HG02973 (cell line): ENCODE results near the gene SLC40A1.

ENCODE experiments used
- ATAC-seq: cut with Tn5 transposase; IDR thresholded peaks from one replicate; pipeline ENCODE4 v1.9.1; 2021; ENCODE audit warnings: moderate library complexity; ENCODE audit not compliant: unreplicated experiment

SLC40A1 gene

DNA sequence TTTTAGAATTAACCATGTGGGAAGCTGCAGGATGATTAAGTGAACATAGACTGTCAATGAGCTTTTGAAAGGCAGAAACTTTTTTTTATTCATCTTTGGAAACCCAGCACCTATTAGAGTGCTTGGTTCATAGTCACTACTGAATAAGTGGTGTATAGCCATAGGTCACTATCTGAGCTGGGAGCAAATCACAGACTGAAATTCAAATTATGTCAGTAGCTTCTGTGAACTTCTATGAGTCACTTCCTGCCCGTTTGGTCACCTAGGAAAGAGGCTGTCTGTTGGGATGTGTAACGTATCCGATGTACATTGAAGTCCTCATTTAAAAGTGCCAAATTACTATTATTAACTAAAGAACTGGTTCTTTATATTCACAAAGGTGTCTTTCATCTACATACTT, 20.5 kb upstream of the SLC40A1 start:
- ATAC-seq = no peak

DNA sequence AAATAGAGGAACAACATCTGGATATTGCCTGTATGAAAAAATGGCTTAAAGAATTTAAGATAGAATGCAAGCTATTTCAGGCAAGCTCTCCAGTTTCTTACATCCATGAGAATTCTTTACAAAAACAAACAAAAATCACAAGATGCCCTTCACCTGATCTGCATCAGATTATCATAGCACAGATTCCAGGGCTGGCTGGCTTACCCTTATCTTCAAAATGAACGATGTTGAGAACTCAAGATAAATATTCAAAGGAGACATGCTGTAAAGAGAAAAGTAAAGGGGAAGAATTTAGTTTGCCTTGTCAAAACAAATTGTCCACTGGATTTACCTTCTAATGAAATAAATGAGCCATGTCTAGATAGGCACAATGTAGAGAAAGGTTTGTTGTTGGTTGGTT, 18.7 kb upstream of the SLC40A1 start:
- no peak for ATAC-seq

DNA sequence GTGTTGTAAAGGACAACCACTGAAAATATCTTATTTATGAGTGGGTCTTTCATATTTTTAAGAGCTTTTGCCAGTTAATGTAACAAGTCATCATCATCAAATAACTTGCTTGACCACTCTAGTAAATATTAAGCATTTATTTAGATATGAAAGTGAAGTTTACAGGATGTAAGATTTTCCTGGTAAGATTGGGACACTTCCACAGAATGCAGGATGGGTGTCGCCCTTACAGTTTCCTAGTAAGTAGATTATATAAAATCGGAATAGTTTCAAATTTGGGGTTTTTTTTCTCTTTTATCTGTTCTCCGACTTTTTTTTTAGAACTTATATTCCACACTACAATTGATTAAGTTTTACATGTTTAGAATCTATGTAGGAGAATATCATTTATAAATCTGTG, 14.8 kb upstream of the SLC40A1 start:
- ATAC-seq = no peak

DNA sequence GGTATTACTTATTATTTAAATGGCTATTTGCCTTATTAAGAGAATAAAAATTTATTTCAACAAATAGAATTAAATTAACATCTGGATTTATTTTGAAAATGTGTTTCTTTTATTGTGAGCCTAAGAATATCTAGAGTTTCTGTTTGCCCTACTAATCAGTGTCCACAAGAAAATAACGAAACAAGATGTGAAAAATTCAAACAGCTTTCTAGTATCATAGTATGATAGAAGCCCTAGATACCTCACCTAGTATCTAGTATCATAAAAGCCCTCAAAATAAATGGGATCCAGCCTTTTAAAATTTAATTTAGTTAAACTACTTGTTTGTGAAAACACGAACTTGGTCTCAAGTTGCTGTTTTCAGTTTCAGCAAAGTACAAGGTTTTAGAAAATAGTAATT, 13.7 kb upstream of the SLC40A1 start:
- no peak for ATAC-seq

DNA sequence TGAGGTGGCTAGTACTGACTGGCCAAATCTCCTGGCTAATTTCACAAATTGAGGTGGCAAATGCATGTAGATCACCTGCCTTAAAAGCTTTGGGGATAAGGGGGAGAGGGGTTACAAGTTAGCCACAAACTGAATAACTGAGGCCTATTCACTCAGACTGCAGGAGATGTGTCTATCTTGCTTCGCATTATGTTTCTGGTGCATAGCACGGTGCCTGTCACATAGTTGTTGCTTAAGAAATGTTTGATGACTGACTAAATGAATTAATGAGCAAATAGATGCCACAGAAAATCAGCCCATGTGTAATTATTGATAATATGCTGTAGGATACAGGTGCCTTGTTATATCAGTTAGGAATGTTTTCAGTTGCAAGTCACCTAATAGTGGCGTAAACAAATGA, 12.5 kb upstream of the SLC40A1 start:
- no peak for ATAC-seq

DNA sequence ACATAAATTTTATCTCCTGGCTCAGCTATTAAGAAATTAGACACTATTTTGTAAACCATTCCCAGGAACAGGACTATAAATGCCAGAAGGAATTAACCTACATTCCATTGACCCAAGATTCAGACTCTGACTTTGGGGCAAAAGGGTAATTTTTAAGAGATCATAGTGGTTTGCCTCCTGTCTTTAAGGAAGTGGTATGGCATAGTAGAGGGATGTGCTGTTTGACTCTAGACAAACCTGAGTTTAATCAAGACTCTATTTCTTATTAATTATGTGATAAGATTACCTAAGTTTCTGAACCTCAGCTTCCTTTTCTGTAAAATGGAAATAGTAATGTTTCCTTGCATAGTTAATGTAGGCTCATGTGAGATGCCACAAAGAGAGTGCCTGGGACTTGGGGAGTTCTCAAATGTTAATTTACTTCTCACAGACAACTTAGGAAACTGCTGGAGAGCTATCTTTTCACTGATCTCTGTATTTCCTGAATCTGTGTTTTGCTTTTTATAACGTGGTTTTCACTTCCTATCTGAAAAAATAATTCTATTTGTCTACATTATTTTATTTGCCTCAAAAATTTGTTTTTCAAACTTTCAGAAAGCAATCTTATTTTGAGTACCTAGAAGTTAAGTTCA, 11.9 kb upstream of the SLC40A1 start:
- no peak for ATAC-seq

DNA sequence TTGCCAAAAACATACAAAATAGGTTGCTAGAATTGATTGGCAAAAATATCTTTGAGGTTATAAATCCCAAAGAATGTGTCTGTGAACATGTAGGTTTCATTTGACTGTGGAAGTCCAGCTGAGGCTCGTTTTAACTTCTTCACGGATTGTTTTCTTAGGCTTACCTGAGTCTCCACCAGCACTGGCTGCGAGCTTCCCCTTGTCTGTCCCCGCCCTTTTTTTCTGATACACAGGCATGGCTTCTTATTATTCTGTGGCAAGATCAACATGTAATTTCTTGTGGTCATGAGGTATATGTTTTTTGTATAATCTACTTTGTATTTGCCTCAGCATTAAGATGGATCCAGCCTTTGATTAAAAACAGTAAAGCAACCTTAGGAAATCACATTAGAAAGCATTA, 7.2 kb upstream of the SLC40A1 start:
- no peak for ATAC-seq

DNA sequence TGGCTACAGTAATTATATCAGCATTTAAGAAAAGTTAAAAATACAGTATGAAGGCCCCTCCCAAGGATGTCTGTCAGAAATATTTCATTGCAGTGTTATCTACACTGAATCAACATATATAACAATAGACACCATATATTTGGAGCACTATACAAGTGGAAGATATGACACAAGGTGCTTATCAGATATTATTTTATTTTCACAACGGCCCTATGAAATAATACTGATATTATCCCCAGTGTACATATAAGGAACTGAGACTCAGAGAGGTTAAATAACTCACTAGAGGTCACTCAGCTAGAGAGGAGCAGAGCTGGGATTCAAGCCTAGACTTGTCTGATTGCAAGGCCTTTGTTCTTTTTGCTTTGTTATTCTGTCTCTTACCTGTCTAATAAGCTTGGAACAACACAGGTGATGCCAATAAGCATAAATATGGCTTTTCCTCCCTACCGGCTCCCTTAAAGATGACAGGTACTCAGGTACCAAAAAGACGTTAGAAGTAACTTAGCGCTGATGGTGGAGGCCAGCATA, 4.7 kb upstream of the SLC40A1 start:
- ATAC-seq = no peak

DNA sequence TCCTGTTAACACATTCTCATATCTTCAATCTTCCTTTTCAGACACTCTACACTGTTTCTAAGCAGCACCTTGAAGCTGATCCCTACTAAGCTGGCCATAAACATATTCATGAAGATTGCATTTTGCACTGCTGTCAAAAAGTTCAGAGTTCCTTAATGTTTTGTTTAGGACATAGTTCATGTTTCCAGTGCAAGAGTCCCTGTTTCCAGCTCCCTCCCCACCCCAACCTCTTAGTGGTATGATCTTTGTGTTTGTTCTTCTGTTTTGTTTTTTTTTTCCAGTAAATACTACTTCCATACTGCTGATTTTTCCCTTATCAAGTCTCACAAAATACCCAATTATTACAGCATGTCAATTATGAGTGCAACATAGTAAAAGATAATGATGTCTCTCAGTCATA, 4.1 kb upstream of the SLC40A1 start:
- no peak for ATAC-seq

DNA sequence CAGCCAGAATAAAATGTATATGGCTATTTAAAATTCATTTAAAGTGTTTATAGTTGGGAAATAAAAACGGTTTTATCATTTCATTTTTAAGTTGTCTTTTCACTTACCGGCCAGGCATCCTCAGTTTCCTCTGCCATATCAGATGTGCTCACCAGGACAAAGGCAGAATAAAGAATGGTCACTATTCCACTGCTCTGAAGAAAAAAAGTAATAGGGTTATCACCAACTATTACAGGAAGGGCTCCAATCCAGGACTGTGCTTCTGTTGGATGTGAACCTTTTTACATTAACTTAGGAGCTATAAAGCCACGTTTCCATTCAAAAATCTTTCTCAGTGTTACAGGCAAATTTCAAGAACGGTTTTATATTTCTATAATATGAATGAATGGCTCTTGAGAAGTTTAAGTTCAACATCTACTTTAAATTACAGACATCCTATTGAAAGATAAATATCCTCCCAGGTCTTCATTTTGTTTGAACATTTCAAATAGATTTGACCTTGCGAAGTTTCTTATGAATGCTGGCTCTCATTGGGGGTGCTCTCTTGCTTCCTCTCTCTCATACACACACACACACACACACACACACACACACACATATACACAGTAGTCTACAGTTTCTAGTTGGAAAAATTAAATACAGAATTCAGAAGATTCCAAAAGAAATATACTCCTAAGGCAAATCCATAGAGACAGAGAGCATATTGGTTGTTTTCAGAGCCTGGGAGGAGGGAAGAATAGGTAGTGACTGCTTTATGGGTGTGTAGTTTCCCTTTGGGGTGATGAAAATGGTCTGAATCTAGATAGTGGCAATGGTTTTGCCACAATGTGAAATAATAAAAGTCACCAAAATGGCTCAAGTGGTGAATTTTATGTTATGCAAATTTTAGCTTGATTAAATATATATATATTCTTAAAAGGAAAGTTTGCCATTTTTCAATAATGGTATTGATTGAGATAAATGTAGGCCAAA, 2.9 kb upstream of the SLC40A1 start:
- ATAC-seq = no peak

DNA sequence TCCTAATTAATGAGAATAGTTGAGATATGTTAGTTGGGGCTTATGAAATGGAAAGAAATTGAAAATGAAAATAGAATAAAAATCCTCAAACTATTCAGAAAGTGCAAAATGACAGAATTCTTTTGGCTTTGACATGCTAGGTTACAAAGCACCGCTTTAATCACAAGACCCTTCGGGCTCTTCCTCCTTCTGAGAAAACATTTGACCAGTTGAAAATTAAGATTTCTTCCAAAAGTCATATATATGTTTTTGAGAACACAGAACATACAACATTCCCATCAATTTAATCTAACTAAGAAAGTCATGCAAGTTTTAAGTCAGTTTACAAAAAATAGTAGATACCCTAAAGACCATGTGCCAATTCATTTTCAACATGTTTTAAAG, 2.2 kb upstream of the SLC40A1 start:
- ATAC-seq = no peak

DNA sequence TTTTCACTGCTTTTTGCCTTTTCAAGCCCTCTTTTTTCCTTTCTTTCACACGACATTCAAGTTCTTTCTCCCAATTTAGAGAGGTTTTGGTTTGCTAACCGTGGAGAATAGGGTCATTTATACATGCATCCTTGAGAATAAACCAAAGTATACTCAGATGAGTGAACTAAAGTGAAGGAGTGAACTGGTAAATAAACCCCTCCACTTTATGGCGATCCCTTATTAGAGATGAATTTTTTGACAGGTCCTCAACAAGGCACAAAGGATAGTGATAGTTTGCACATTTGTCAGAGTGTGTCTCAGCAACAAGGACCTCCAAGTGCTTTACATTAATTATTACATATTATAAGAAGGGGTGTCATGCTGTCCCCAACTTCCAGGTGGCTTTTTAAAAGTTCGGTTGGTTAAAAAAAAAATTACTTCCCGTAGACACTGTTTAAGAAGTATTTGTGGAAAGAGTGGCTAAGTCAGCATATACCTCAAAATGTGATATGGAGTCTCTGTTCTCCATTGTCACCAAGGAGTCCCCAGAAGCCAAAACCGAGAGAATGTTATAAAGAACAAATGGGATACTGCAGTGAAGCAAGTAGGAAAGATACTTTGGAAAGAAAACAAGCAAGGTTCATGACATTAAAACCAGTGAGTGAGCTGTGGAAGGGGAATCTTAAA, 1.7 kb upstream of the SLC40A1 start:
- ATAC-seq = no peak

DNA sequence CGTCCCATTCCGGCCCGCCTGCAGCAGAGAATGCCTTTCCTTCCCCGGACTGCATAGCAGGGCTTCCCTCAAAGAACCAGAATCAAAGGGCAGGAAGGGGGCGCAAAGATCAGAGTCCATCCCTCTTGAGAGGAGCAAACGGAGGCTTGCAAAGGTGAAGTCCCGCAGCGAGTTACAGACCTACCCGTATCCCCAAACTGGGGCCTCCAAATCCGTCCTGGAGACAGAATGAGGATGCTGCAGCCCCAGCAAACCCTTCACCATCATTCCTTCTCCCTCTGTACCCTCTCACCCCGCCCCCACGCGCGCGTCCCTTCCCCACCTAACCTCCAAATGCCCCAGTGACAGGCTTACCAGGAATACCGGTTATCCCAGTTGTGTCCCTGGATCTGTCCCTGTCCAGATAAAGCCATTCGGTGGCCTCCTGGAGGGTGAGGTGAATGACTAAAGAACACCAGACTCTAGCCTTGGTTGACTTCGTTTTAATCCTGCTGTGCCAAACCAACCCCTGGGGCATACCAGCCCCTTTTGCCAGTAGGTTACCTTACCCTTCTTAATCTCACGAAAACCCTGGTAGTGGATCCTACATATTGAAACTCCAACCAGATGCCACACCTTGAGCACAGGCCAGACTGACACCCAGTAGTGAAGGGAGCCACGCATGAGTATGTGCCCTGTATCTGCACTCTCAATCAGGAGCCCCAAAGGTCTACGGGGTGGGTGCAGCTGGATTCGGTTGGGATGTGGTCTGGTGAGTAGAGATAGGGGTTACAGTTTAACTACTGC, 961 bp upstream of the SLC40A1 start:
- ATAC-seq = peak; percentile 9

DNA sequence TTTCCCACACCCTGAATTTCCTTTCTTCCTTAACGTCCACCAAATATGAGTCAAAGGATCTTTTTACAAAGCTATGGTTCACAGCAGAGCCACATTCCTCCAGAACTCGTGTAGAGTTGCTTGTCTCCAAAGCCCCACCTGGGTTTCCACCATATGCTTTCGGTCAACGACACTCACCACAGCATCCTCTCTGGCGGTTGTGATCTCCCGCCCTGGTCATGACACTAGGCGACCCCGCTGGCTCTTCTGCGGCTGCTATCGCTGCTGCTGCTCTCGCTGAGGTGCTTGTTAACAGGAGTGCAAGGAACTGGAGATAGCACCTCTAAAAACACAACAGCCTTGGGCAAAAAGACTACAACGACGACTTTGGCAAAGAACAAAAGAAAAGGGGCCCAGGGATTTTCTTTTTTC, 340 bp downstream of the SLC40A1 start:
- ATAC-seq = no peak

DNA sequence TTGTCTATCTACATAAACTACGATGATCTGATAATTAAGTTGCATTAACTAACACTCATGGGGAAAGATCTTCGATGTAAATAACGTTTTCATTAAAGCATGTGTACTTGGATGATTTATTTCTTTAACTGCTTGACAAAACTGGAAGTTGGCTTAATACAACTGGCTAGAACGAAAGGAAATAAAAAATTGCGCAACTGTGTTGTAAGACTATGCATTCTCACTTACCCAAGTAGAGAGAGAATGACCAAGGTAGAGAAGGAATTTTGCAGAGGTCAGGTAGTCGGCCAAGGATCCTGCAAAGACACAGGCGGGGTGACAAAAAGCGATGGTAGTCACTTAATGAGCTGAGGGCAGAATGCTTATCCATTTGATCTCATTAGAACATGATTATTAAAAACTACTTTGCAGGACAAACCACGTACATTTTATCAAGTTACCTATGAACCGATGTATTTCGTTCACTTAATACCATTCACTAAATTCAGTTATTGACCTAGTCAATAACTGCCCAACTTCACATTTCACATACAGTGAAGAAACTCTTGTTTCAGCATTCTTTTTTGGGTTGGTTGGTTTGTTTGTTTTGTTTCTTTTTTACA, 900 bp downstream of the SLC40A1 start:
- ATAC-seq = no peak

DNA sequence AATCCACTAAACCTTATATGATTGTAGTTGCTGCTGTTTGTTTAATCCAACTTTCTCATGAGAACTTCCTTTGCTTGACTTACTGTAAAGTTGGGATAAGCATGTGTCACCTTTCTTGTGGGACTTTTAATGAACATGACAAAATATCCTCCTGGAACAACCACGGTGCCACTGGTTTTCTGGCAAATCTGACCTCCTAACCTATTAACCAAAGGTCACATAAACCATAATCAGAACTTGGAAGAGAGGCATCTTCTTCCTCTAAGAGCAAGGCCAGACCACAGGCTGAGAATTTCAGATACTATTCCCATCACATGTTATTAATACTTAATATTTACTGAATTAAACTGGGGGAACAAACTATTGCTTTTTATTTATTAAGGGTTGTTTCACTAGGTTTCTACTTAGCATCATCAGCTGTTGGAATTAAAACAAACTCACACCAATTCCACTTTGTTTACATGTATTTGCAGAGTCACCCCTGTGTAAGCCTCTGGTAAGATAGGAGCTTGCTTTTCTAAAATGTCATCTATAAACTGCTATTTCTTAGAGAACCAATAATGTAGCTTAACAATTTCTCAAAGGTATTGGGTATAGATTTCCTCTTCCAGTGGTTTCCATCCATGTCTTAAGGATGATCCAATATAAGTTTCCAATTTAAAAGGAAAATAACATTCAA, 2.2 kb downstream of the SLC40A1 start:
- ATAC-seq = no peak

DNA sequence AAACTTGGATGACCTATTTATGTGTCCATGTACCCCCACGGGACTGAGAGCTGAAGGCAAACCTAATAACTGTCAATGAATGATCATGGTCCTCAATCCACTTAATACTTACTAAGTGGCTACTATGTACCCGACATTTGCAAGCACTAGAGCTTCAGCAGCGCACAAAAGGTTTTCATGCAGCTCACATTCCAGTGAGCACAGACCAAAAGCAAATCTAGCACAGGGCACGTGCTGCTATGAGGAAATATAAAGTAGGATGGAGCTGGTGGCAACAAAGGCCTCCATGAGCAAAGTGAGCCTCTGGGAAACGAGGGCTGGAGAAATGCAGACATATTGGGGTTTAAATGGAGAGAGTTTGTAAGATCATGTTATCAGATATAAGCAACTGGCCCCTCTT, 3.5 kb downstream of the SLC40A1 start:
- ATAC-seq = no peak

DNA sequence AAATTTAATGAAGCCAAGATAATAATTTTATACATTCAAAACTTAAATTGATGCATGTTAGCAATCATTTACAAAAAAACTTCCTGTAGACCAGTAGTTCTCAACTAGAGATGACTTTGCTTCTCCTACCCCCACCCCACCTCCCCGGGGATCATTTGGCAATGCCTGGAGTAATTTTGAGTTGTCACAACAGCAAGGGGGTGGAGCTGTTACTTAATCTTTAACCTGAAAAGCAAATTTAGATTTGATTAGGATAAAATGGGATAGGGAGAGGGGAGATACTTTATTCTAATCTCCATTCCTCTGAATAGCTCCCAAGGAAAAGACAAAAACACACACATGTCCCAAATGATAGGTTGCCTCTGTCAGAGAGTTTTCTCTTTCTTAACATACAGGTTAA, 4.2 kb downstream of the SLC40A1 start:
- ATAC-seq = no peak

DNA sequence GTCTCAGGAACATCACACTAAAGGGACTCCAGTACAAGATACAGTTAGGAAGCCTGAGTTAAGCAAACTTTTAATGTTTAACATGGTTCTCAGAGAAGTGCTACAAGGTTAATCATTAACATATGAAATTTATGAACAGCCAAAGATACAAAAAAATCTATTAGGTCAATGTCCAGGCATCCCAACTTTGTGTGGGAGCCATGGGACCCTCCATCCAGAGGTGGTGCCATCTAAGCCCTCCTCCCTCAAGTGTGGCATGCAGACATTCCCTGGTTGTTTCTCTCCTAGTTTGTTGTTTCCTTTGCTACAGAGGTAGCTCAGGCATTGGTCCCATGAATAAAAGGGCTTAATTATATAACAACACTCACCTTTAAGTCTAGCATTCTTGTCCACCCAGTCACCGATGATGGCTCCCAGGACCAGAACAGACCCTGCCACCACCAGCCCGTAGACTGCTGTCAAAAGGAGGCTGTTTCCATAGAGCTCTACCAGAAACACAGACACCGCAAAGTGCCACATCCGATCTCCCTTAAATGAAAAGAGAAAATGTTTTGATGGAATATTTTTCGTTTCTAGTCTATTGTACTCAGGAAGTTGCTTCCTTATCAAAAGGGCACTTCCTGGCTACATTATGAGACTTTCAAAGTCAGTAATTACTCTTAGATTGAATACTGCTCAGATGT, 5.7 kb downstream of the SLC40A1 start:
- no peak for ATAC-seq
